ENCODE data around the gene PRR22. TPM values are rescaled to one million over a fixed set of nuclear protein-coding genes. Genes with fewer than 3 reads are reported as not detected.
"Not testable (repeated sequence)": the region's sequence is repeated elsewhere in the genome, so short reads cannot be mapped to it uniquely, and the experiment has no call there.

Gene PRR22
- total RNA-seq, 3 donors from 2014 or later, result 19.9 to 24.3 (median 20.5) TPM

DNA sequence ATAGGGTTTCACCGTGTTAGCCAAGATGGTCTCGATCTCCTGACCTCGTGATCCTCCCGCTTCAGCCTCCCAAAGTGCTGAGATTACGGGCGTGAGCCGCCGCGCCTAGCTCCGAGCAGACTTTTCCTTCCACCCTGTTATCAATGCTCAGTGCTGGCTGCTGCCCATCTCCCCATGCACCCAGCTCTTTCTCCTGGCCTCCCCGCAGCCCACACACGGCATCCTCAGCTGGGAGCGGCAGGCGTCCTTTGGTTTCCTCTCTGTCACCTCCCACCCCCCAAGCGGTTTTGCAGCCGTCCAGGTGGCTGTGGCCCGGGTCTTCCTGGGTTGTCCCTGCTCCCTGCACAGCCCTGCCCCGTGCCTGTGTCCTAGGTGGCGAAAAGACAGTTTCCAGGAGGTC is 12.1 kb downstream of the PRR22 start:
- no peak for ATAC-seq
- no peak for DNase-seq
- Mint-ChIP-seq H3K4me1 (ENCODE audit: low read depth) (no peaks in the 10 kb centered on the region), H3K9me3 (no peaks in the 10 kb centered on the region), H3K4me3 (no peak overlapping the region), H3K27me3 (ENCODE audit: low read depth) (peaks cover 2% of the 10 kb centered on the region), H3K36me3 (ENCODE audit: insufficient read depth) (no peaks in the 10 kb centered on the region)

DNA sequence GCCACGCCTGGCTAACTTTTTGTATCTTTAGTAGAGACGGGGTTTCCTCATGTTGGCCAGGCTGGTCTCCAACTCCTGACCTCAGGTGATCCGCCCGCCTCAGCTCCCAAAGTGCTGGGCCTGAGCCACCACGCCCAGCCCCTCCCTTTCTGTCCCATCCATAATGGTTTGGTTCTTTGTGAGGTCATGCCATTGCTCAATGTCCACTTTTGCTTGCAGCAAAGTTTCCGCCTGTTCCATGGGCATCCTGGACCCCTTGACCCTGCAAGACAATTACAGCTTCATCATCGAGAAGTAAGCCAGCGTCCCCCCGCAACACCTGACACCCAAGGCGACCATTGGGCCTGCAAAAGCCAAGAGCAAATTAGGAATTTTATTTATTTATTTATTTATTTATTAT is 16.6 kb downstream of the PRR22 start:
- no peak for ATAC-seq

GRCh38 chr19:5765220-5765619 is 19.3 kb downstream of the PRR22 start:
- Mint-ChIP-seq H3K9me3 (no peaks in the 10 kb centered on the region), H3K4me3 (no peak overlapping the region), H3K27me3 (ENCODE audit: low read depth) (peaks cover 2% of the 10 kb centered on the region), H3K36me3 (ENCODE audit: insufficient read depth) (no peaks in the 10 kb centered on the region), H3K4me1 (ENCODE audit: low read depth) (no peaks in the 10 kb centered on the region)
- ATAC-seq (no peak), DNase-seq (no peak)

More for the DNA sequence above, 16.6 kb downstream of the PRR22 start:
- no peaks in the 10 kb centered on the region for H3K4me1 Mint-ChIP-seq (ENCODE audit: low read depth)
- DNase-seq, result no peak
- H3K36me3 Mint-ChIP-seq (ENCODE audit: insufficient read depth), result no peaks in the 10 kb centered on the region
- no peaks in the 10 kb centered on the region for H3K9me3 Mint-ChIP-seq
- H3K4me3 Mint-ChIP-seq, result no peak overlapping the region
- H3K27me3 Mint-ChIP-seq (ENCODE audit: low read depth), result peaks cover 2% of the 10 kb centered on the region

DNA sequence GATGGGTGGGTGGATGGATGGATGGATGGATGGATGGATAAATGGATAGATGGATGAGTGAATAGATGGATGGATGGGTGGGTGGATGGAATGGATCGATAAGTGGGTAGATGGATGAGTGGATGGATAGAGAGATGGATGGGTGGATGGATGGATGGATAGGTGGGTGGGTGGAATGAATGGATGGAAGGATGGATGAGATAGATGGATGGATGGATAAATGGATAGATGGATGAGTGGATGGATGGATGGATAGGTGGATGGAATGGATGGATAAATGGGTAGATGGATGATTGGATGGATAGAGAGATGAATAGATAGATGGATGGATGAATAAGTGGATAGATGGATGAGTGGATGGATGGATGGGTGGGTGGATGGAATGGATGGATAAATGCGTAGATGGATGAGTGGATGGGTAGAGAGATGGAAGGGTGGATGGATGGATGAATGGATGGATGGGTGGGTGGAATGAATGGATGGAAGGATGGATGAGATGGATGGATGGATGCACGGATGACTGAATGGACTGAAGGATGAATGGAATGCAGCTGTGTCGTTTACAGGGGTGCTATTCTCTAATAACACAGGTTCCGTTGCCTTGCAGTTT is 21.8 kb downstream of the PRR22 start:
- Mint-ChIP-seq H3K27me3 (ENCODE audit: low read depth) (peaks cover 6% of the 10 kb centered on the region), H3K4me1 (ENCODE audit: low read depth) (no peaks in the 10 kb centered on the region), H3K4me3 (no peak overlapping the region), H3K9me3 (no peaks in the 10 kb centered on the region), H3K36me3 (ENCODE audit: insufficient read depth) (no peaks in the 10 kb centered on the region)
- no peak for DNase-seq
- ATAC-seq, result no peak

DNA sequence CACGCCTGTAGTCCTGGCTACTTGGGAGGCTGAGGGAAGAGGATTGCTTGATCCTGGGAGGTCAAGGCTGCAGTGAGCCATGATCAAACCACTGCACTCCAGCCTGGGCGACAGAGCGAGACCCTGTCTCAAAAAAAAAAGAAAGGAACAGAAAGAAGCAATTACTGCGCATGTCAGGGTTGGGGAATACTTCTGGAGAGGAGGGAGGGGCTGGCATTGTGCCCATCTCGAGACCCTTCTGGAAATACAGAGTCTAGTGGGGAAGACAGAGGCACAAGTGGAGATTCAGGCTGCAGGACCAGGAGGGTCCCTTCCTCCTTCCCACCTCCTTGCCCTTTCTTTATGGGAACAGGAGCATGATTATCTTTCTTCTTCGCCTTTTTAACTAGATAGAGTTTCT is 30.8 kb downstream of the PRR22 start:
- Mint-ChIP-seq H3K4me1 (ENCODE audit: low read depth) (no peaks in the 10 kb centered on the region), H3K27me3 (ENCODE audit: low read depth) (peaks cover 8% of the 10 kb centered on the region), H3K9me3 (no peaks in the 10 kb centered on the region), H3K36me3 (ENCODE audit: insufficient read depth) (no peaks in the 10 kb centered on the region), H3K4me3 (no peak overlapping the region)
- DNase-seq (no peak), ATAC-seq (no peak)

DNA sequence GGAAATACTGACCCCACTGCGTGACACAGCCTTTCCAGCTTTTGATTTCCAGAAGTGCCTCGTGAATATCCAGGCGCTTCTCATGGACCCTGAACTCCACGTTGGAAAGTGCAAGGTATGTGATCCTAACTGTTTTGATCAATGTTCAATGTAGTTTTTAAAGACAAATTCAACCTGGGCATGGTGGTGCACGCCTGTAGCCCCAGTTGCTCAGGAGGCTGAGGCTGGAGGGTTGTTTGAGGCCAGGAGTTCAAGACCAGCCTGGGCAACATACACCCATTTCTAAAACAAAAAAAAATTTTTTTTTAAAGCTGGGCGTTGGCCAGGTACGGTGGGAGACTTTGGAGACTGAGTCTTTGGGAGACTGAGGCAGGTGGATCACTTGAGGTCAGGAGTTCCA is 32.8 kb downstream of the PRR22 start:
- ATAC-seq (no peak), DNase-seq (no peak)
- H3K4me1 Mint-ChIP-seq (ENCODE audit: low read depth), result no peaks in the 10 kb centered on the region
- H3K36me3 Mint-ChIP-seq (ENCODE audit: insufficient read depth), result no peaks in the 10 kb centered on the region
- no peak overlapping the region for H3K4me3 Mint-ChIP-seq
- peaks cover 6% of the 10 kb centered on the region for H3K27me3 Mint-ChIP-seq (ENCODE audit: low read depth)
- H3K9me3 Mint-ChIP-seq, result no peaks in the 10 kb centered on the region

- Mint-ChIP-seq H3K36me3 (ENCODE audit: insufficient read depth) (no peaks in the 10 kb centered on the region), H3K27me3 (ENCODE audit: low read depth) (peaks cover 2% of the 10 kb centered on the region), H3K4me3 (no peak overlapping the region), H3K9me3 (no peaks in the 10 kb centered on the region), H3K4me1 (ENCODE audit: low read depth) (no peaks in the 10 kb centered on the region)
- DNase-seq (no peak), ATAC-seq (no peak)
Measured at GRCh38 chr19:5749505-5749904, 35.0 kb downstream of the PRR22 start.

GRCh38 chr19:5748920-5749319 is 35.6 kb downstream of the PRR22 start:
- not testable (repeated sequence) for H3K36me3 Mint-ChIP-seq (ENCODE audit: insufficient read depth); ATAC-seq; DNase-seq; H3K27me3 Mint-ChIP-seq (ENCODE audit: low read depth); H3K9me3 Mint-ChIP-seq; H3K4me1 Mint-ChIP-seq (ENCODE audit: low read depth); H3K4me3 Mint-ChIP-seq

DNA sequence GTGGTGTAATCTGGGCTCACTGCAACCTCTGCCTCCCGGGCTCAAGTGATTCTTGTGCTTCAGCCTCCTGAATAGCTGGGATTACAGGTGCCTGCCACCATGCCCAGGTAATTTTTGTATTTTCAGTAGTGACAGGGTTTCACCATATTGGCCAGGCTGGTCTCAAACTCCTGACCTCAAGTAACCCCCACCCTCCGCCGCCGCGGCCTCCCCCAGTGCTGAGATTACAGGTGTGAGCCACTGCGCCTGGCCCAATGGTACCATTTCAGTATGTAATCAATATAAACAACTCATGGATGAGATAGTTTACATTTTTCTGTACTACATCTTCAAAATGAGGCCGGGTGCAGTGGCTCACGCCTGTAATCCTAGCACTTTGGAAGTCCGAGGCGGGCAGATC is 39.5 kb downstream of the PRR22 start:
- not testable (repeated sequence) for H3K4me1 Mint-ChIP-seq (ENCODE audit: low read depth); H3K4me3 Mint-ChIP-seq; ATAC-seq; H3K36me3 Mint-ChIP-seq (ENCODE audit: insufficient read depth); H3K27me3 Mint-ChIP-seq (ENCODE audit: low read depth); DNase-seq; H3K9me3 Mint-ChIP-seq

DNA sequence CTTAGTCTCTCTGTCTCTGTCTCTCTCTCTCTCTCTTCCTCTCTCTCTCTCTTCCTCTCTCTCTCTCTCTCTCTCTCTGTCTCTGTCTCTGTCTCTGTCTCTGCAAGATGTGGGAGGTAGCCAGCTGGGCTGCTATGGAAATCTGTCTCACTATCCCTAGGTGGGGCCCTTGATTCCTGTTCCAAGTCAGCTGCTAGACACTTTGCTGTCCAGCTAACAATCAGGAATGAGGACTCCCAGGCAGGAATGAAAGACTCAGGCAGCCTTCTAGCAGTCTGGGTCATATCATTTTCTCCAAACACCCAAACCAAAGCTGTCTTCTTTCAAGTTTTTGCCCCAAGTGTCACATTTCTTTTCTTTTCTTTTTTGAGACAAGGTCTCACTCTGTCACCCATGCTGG is 40.9 kb downstream of the PRR22 start:
- ATAC-seq (no peak), DNase-seq (no peak)
- Mint-ChIP-seq H3K27me3 (ENCODE audit: low read depth) (peaks cover 6% of the 10 kb centered on the region), H3K9me3 (no peaks in the 10 kb centered on the region), H3K4me1 (ENCODE audit: low read depth) (no peaks in the 10 kb centered on the region), H3K36me3 (ENCODE audit: insufficient read depth) (no peaks in the 10 kb centered on the region), H3K4me3 (no peak overlapping the region)

- Mint-ChIP-seq H3K4me3 (no peak overlapping the region), H3K4me1 (ENCODE audit: low read depth) (no peaks in the 10 kb centered on the region), H3K36me3 (ENCODE audit: insufficient read depth) (no peaks in the 10 kb centered on the region), H3K27me3 (ENCODE audit: low read depth) (peaks cover 4% of the 10 kb centered on the region), H3K9me3 (no peaks in the 10 kb centered on the region)
- DNase-seq (no peak), ATAC-seq (no peak)
Measured at GRCh38 chr19:5742051-5742450, 42.5 kb downstream of the PRR22 start.

DNA sequence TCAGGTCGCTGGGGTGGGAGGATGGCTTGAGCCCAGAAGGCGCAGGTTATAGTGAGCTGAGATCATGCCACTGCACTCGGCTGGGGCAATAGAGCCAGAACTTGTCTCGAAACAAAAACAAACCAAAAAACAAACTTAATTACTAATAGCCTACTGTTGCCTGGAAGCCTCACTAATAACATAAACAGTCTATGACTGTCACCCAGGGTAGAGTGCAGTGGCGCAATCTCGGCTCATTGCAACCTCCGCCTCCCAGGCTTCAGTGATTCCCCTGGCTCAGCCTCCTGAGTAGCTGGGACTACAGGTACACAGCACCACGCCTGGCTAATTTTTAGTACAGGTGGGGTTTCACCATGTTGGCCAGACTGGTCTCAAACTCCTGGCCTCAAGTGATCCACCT is 46.1 kb downstream of the PRR22 start:
- Mint-ChIP-seq H3K9me3 (no peaks in the 10 kb centered on the region), H3K36me3 (ENCODE audit: insufficient read depth) (no peaks in the 10 kb centered on the region), H3K4me1 (ENCODE audit: low read depth) (no peaks in the 10 kb centered on the region), H3K27me3 (ENCODE audit: low read depth) (peaks cover 7% of the 10 kb centered on the region), H3K4me3 (no peak overlapping the region)
- DNase-seq (no peak), ATAC-seq (no peak)

DNA sequence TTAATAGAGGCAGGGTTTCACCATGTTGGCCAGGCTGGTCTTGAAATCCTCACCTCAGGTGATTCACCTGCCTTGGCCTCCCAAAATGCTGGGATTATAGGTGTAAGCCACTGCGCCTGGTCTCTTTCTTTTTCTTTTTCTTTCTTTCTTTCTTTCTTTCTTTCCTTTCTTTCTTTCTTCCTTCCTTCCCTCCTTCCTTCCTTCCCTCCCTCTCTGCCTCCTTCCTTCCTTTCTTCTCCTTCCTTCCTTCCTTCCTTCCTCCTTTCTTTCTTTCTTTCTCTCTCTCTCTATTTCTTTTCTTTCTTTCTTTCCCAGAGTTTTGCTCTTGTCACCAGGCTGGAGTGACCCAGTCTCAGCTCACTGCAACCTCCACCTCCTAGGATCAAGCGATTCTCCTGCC is 51.4 kb downstream of the PRR22 start:
- not testable (repeated sequence) for DNase-seq; H3K9me3 Mint-ChIP-seq; H3K27me3 Mint-ChIP-seq (ENCODE audit: low read depth); H3K36me3 Mint-ChIP-seq (ENCODE audit: insufficient read depth); H3K4me1 Mint-ChIP-seq (ENCODE audit: low read depth); ATAC-seq; H3K4me3 Mint-ChIP-seq

All from activated T-cell treated with anti-CD3 and anti-CD28 coated beads, Interleukin-2, amount 50 U/mL, for 4 hours (primary cell).